Hematopoietic multipotent progenitor cell (in vitro differentiated cells): ENCODE results near the gene TTLL11. TPM values are rescaled to one million over a fixed set of nuclear protein-coding genes. Genes with fewer than 3 reads are reported as not detected.
A peak's percentile ranks its signal among the peaks of the same experiment; 100 is the strongest.

Source experiments
- DNase-seq, 3 donors: peaks; one replicate each; pipeline ENCODE4 v3.0.0-alpha.2; 2011 to 2015; ENCODE audit warnings: low read depth in 2 of 3, low spot score in 2 of 3
- total RNA-seq: library from RNA; depleted of rRNA; stranded (reverse); fragments of >200 nt; gene quantifications from one replicate; pipeline ENCODE4 v1.2.3, GENCODE V29; 2012

The TTLL11 gene
- total RNA-seq, 1 donor, result 5.1 TPM

DNA sequence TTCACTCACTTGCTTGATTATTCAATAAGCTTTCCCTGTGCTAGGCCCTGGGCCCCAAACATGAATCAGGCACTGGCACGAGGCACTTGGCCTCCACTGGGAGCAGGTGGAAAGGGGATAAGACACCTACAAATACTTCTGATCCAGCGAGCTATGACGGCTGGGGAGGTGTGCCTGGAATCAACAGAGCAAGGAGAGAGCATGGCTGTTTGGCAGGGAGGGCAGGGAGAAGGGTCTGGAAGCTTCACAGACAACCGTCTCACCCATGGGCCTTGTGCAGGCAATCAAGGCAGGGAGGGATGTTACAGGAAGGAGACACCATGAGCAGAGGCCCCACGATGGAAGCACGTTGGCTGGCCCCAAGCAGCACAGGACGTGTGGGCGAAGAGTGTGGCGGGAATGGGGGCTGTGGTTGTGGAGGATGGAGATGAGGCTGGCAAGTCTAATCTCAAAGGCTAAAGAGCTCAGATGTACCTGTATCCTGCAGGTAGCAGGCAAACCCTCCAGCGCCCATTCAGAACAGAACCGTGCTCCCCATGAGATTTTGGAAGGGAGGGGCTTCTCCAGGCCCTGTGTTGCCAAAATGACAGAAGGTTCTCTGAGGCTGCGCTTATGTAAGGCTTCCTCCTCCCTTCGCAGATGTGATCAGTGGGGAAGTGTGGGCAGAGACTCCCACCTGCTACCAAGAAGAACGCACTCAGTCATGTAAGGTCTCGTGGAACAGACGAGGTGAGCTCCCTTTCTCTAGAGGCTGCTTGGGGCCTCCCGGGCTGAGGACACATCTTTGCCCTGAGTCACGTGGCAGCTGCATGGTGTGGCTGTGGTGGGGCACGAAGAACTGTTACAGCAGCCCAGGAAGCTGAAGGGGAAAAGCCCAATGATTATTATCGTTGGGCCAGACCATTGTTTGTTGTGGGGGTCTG is 252.0 kb downstream of the TTLL11 start:
- DNase-seq, result no peak

DNA sequence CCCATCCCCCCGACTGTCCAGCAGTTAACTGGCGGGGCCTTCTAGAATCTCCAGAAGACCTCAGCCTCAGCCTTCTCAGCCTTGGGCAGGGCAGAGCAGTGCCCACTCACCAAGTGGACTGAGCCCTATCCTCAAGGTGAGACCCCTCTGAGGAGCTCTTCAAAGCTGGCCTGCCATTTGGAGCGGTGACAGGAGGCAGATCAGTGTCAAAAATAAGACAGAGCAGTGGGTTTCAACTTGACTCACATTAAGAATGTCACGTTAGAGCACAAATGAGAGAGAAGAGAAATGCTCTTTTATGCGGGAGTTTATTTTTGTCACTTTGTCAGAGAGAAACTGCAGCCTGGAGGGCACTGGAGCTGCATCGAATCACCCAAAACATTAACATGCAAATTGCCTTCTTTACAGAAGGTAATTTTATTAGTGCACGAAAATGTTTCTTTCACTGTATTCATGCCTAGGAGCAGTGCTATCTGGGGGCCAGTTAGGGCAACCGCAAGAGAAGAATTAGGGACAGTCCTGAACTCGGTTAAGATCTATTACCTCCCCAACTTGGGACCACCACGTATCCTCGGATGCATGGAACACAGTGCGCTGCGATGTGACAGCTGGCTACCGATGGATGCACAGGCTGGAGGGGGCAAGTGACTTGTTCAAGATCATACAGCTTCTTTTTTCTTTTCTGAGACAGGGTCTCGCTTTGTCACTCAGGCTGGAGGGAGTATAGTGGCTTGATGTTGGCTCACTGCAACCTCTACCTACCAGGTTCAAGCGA is 253.2 kb downstream of the TTLL11 start:
- no peak for DNase-seq

DNA sequence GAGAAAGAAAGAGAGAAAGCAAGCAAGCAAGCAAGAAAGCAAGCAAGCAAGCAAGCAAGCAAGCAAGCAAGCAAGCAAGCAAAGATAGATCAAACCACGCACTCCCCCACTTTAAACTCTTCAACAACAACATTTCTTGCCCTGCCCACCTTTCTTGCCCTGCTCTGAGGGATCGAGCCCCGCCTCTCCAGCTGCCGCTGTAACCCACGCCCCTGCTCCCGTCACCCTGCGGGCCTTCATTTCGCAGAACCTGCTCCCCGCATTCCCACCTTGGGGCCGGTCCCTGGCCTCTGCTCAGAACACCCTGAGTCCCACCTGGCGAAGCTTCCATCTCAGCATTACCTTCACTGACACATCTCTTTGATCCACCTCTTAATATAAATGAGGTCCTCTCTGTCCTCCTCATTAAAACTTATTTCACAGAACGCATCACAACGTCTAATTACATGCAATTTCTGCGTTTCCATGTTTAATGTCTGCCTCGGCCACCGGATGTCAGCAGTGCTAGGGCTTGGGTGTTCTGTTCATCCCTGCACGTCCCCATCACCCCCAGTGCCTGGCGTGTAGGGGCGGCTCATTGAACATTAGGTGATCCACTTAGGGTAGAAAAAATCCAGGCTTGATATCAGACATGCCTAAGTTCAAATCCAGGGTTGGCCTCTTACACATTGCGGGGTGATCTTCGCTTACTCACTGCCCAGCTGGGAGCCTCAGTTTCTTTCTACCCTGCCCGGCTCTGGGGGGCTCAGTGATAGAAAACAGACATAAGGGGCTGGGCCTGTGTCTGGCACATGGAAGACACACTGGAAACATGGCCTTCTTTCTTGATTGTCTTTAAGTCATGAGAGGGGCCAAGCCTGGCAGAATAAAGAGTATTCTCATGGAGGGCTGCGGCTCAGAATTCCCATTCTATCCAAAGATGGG is 254.1 kb downstream of the TTLL11 start:
- no peak for DNase-seq

DNA sequence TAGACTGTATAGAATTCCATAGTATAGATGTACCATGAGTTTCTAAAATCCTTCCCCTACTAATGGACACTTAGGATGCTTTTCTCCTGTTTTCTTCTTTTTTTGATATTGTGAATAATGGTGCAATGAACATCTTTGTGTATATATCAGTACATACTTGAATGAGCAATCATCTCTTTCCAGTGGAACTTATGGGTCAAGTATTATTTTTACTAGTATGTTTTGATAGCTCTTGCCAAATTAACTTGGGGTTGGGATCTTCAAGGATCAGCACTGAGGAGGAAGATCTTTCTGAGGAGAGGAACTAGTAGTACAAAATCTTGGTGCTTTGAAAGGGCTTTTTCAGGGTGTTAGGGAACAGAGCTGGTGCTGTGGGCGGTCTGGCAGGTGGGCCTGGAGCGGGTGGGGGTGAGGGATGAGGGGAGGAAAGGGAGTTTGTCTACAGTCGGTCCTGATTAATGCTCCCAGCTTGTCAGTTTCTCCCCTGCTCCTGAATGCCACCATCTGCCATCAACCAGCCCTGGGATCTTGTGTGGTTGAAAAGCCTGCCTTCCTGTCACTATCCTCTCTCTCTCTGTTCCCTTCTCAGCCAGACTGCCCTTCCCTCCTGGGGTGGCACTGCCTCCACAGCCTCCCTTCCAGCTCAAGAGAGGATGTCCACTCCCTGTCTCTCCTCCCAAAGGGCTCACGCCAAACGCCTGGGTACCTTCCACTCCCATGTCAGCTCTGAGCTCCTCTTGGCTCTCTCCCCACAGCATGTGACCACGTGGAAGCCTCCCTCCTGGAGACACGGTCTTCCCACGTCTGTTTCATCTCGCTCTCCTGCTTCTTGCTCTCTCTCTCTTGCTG is 255.8 kb downstream of the TTLL11 start:
- no peak for DNase-seq

DNA sequence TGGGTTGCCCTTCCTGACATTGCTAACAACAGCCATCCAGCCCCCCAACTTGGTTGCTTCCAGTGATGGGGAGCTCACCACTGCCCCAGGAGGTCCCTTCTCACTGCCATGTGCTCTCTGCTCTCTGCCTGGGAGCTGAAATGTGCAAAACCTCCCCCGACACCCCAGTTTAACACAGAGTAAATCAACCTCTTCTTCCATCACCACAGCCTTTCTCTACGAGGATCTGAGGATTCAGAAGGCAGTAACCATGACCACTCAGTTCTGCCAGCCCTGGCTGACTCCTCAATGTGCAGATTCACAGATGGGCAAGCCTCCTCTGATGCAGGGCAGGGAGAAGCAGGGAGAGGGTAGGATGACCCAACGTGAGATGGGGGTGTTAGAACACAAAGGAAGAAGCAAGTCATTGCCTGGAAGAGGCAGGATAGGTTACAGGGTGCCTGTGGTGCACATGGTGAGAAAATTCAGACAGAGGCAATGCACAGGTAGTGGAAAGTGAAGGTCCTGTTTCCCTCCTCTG is 256.7 kb downstream of the TTLL11 start:
- DNase-seq, result no peak

DNA sequence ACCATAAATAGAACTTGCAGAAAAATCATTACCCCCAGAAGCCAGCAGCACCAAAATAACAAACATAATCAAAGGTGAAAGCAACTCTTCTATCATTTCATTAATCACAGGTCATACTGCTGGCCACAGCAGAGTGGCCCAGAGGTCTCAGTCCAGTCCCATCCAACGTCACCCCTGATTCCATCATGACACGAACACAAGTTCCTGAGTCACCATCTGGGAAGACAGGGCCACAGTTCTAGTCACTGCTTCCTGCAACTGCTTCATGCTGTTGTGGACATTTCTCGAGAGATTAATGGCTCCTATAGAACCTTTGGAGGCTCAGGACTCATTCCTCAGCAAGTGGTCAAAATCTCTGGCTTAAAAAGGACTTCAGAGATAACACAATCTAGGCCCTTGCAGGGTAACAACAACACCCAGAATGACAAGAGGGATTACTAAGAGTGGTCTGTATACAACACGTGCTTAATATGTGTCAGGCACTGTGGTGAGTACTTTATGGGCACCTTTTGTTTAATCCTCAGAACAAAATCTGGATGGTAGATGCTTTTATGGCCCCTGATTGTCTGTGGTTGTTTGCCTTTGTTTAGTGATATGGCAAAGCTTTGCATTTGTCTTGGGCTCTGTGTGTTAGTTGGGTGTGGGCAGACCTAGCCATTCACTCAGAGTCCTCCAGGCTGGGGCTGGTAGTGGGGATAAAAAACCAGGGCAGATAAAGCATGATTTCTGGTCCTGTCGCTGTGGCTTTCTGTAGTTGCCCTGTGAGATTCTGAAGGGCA is 257.3 kb downstream of the TTLL11 start:
- DNase-seq, result no peak

DNA sequence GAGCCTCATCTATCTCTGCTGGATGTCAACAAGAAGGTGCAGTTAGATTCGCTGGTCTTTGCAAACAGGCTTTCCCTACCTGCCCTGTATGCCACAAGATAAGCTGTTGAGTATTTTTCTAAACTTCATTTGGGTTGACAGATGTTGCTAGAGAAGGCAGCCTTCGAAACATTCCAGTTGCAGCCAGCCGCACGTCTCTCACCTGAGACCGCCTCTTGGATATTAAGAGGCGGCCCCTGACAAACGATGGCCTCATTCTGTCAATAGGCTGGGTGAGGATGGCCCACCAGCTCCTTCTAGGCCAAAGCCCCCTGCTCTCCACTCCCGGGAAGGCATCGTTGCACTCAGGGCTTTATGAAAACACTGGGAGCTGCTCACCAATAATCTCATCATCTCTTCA is 260.0 kb downstream of the TTLL11 start:
- no peak for DNase-seq

DNA sequence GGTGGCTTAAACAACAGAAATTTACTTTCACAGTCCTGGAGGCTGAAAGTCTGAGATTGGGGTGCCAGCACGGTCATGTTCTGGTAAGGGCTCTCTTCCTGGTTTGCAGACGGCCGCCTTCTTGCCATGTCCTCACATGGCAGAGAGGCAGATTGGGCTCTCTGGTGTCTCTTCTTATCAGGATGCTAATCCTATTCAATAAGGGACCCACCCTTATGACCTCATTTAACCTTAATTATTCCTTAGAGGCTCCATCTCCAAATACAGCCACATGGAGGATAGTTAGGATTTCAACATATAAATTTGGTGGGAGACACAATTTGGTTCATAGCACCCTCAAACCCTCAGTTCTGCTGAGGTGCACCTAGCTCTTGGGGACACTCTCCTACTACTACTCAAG is 261.2 kb downstream of the TTLL11 start:
- no peak for DNase-seq

DNA sequence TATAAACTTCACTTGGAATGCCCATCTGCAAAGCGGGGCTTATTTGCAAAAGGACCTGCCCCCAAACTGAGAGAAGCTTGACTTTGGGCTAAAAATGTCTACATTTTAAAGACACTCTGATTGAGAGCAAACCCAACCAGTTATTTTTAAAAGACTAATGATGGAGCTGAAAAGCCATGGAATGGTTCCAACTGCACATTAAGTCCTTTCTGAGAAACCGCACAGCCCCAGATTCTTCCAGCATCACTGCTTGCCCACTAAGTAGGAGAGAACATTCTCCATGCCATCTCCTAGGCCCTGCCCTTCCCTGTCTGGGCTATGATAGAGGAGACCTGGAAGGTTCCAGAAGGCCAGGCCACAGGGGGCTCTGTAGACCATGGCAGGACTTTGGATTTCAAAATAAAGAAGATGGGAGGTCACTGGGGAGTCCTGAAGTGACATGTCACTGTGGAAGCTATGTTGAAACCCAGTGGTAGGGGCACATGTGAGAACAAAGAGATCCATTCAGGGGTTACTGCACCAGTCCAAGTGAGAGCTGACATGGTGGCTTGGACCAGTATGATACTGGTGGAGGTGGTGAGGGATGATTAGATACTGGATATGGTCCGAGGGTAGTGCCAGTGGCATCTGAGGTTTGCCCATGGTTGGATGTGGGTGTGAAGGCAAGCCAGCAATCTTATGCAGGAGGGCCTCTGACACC is 262.5 kb downstream of the TTLL11 start:
- no peak for DNase-seq

DNA sequence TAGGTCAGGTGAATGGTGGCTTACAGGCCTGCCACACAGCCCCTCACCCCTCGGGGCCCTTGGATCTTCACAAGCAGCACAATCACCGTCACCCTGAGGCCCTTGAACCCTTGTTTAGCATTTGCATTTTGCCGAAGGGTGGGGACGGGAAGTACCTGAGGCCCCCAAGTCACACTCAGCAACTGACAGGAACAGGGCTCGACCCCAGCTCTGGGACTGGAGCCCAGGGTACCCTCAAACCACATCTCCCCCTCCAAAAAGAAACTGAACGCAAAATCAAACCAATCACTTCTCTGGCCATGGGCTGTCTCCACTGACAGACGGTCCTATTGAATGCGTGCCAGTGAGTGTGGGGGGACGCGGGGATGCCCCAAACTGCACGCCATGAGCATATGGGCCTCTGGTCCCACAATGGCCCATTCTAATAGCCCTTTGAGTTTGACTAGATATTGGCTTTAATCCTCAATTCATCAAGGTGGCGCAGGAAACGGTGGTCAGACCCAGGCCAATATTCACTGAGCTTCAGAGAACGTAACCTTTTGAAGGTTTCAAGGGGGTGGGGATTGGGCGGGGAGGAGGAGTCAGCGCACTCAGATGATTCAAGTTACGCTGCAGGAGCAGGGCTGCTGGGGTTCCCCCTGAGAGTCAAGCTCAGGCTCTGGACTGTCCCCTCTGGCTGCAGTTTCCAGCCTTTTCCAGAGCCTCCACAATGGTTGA is 265.7 kb downstream of the TTLL11 start:
- no peak for DNase-seq

DNA sequence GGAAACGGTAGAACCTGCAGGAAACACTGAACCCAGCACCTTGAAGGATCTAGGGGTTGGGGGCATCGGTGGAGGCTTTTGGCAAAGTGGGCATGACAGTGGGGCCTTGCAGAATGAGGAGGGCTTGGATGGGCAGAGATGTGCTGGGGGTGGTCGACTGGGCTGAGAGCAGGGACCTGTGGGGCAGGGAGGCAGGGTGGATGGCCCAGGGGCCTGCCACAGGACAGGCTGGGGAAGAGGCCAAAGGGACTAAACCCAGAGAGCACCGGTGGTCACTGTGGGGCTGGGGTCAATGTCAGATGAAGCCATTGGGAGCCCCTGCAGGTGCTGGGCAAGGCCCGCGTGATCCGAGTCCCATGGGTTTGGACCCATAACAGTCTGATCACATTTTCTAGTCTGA is 266.4 kb downstream of the TTLL11 start:
- DNase-seq, result no peak

DNA sequence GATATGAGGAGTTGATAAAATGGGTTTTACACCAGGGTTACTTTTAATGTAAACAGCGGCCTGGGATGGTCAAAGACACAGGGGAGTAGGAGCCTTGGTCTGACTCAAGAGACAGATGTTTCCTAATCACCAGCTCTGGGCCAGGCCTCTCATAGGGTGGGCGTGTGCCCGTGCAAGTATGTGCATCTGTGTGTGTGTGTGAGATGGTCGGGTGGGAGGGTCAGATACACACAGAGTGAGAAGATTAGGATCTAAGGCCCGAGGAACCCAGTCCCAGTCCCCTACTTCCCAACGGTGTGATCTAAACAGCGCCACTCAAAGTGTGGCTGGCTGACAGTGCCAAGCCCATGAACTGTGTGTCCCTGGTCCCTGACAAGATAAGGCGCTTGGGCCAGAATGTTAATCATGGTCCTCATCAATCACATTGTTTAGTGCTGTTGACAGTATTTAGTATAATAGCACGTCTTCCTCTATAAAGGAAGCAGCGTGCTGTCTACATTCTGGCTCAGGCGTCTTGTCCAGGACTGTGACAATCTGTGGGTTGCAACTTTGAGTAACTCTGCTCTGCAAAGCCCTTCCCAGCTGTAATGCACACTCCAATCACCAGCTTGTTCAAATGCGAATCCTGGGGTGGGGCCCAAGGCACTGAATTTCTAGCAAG is 267.9 kb downstream of the TTLL11 start:
- peak in 1 of 3 donors; percentile 8 for DNase-seq

DNA sequence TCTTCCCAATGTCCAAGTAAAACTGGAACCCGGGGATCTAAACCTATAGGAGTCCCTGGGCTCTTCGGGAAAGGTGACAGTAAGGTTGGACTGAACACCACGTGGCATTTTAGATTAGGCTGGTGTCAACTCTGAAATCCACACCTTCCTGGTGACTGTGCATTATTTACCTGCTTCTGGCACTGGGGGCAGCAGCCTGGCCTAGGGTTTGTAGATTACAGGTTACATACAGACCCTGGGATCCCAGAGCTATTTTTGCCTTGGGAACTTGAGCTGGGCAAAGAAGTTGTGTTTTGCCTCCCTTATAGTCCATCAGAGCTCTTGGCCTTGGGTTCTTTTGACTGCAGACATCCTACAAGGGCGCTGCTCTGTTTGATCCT is 268.5 kb downstream of the TTLL11 start:
- no peak for DNase-seq

DNA sequence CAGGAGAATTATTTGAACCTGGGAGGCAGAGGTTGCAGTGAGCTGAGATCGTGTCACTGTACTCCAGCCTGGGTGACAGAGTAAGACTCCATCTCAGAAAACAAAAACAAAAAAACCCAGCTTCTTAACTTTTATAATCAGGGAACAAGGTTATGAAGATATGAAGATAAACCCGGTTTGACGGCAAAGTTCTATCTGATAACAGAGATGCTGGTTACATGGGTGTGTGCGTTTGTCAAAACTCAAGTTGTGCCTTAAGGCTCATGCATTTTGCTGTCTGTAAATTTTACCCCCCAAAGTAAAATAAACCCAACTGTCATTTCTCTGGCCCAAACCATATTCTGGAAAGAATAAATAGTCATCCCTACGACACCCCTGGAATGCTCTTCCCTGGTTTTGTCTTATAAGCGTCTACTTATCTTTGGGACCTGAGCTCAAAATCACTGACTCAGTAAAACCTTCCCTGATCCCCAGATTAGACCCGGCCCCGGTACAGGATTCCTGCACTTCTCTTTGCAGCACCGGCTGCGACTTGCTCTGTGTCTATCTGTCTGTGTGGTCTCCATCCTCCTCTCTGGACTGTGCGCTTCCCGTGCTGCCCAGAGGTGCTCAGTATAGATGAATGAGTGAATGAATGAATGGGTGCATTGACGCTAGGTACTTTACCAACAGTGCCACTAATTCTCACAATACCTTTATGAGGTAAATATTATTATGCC is 269.5 kb downstream of the TTLL11 start:
- DNase-seq, result no peak

DNA sequence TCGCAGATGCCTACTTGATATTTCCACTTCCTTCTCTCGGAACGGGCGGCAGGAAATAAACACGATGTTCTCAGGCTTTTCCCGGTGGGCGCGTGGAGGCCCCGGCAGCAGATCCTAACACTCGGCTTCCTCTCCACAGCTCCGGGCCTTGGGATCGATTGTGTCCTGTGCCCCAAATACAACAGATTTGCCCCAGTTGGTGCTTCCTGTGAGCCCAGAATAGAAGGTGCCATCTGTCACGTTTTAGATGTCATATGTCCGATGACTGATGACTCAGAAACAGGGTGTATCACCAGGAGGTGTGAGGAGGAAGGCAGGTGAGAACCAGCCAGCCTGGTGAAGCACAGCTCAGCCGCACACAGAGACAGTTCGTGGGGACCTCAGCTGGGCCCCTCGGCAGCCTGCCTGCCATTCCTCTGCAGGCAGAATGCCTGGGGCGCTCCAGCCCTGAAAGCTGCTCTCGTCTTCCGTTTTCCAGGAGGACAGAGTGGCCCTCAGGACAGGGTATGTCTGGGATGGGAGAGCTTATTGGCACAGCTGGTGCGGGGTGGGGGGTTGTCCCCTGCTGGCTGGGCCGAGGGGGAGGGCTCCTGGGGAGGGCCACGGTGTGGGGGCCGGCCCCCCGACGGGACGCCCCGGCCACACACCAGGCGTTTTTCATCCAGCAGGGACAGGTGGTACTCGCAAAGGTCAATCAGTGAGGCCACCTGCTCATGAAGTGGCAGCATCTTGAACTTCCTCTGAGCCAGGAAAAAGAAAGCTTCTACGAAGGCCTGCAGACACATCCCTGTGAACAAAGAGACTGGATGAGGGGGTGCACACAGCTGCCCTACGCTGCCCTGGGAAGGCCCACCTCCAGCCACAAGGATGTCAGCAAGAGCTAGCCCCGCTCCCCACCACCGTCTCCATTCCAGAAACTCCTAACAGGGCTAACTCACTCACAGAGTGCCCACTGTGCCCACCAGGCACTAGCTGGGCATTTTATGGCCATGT is 270.7 kb downstream of the TTLL11 start:
- no peak for DNase-seq
